Sigmoid colon (tissue), 4 donors: ENCODE measurements around the gene RPF1.

Experiments
- CTCF ChIP-seq, 4 experiments: fragments of 450-650 bp in 3 of 4; fragments of 200-600 bp in 1 of 4; IDR thresholded peaks; one replicate each; pipeline ENCODE4 v1.5.1; 2016 to 2019; ENCODE audit warnings: antibody characterized with exemption in 4 of 4, mild to moderate bottlenecking in 3 of 4, moderate library complexity in 2 of 4
- POLR2A ChIP-seq, 2 donors: fragments of 450-650 bp; IDR thresholded peaks; one replicate each; pipeline ENCODE4 v1.6.1; 2016; ENCODE audit warnings: antibody characterized with exemption in 2 of 2, mild to moderate bottlenecking in 2 of 2, moderate library complexity in 2 of 2
- POLR2AphosphoS5 ChIP-seq, 4 donors: sonication (generic); formaldehyde crosslinking; IDR thresholded peaks; one replicate each; pipeline ENCODE4 v1.6.1; 2017; ENCODE audit warnings: antibody characterized with exemption in 4 of 4

DNA sequence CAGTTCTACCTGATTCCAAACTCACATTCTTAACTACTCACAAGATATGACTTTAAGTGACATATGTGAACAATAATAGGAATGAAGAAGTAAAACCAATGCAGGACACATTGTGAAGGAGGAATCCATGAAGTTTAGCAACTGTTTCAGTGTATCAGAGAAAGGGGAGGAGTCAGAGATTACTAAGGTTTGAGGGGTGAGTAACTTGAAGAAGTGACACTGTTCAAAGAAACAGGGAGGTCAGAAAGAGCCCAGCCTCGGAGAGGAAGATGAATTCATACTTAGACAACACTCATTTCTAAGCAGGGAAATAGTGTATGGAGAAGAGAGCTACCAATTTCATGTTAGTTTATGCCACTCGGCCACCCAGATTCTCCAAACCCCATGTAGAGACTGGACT lies 28.2 kb upstream of the RPF1 start:
- TF ChIP-seq POLR2A (IDR thresholded peaks at IDR 0.05) (no peak), CTCF (IDR thresholded peaks at IDR 0.05) (no peak), POLR2AphosphoS5 (IDR thresholded peaks at IDR 0.05) (no peak)
